Left ventricle myocardium inferior (tissue), 1 donor: ENCODE data around the gene PADI6. TPM values are rescaled to one million over a fixed set of nuclear protein-coding genes. Genes with fewer than 3 reads are reported as not detected.

Experiments used
- DNase-seq: peaks from one replicate; pipeline ENCODE4 v3.0.0-alpha.2; 2020
- H3K27ac ChIP-seq: fragments of 200-600 bp; replicated peaks from 2 replicates; pipeline ENCODE4 v1.8.0; 2021
- H3K27me3 ChIP-seq: fragments of 200-600 bp; 2 replicates; pipeline ENCODE4 v1.8.0; 2021; ENCODE audit warnings: low read depth
- H3K36me3 ChIP-seq: fragments of 200-600 bp; 2 replicates; pipeline ENCODE4 v1.8.0; 2021
- H3K4me1 ChIP-seq: fragments of 200-600 bp; 2 replicates; pipeline ENCODE4 v1.8.0; 2021
- H3K4me3 ChIP-seq: fragments of 200-600 bp; 2 replicates; pipeline ENCODE4 v1.8.0; 2021; ENCODE audit warnings: mild to moderate bottlenecking, moderate library complexity
- H3K9me3 ChIP-seq: fragments of 200-600 bp; replicated peaks from 2 replicates; pipeline ENCODE4 v1.8.0; 2021
- CTCF ChIP-seq: fragments of 200-600 bp; IDR thresholded peaks from 2 replicates; pipeline ENCODE4 v1.8.0; 2021; ENCODE audit warnings: antibody characterized with exemption, mild to moderate bottlenecking, borderline replicate concordance
- intact Hi-C: fragments of 100-400 bp; cut with micrococcal nuclease; formaldehyde crosslinking; loops from one replicate; pipeline ENCODE4 v1.11.0; 2022
- total RNA-seq: library from RNA; stranded (reverse); fragmentation: NEBNext Ultra II Directional; extraction: Animal tissue kit (Norgen Biotek cat#: 25700); gene quantifications from one replicate; pipeline ENCODE4 v1.2.1, GENCODE V29; 2021
- donor health status: DM: no; HTN: yes; CAD: no; lungs with severe emphysema.

The PADI6 gene
- total RNA-seq, 1 donor from 2014 or later = not detected

GRCh38 chr1:17416389-17416788 is 44.4 kb downstream of the PADI6 start:
- TF ChIP-seq CTCF = no peak
- Histone ChIP-seq H3K27ac (no peak overlapping the region), H3K36me3 (peaks cover 92% of the 10 kb centered on the region), H3K9me3 (no peaks in the 10 kb centered on the region), H3K4me1 (peaks cover 21% of the 10 kb centered on the region), H3K4me3 (no peak overlapping the region), H3K27me3 (no peaks in the 10 kb centered on the region)
- no peak for DNase-seq
- intact Hi-C loops = no loop called here

- peak overlapping the region; percentile 42 for H3K4me3 ChIP-seq
- H3K27me3 ChIP-seq = no peaks in the 10 kb centered on the region
- intact Hi-C loops = no loop called here
- peak; percentile 100 for TF ChIP-seq CTCF
- peak; percentile 74 for DNase-seq
- peaks cover 80% of the 10 kb centered on the region for H3K36me3 ChIP-seq
- peak overlapping the region; percentile 72 for H3K27ac ChIP-seq
- H3K4me1 ChIP-seq = peaks cover 29% of the 10 kb centered on the region
- H3K9me3 ChIP-seq = no peaks in the 10 kb centered on the region
These were observed 47.8 kb downstream of the PADI6 start for GRCh38 chr1:17419626-17420328.

GRCh38 chr1:17420391-17420918 is 48.5 kb downstream of the PADI6 start:
- no peaks in the 10 kb centered on the region for H3K9me3 ChIP-seq
- H3K36me3 ChIP-seq = peaks cover 80% of the 10 kb centered on the region
- no peak overlapping the region for H3K4me3 ChIP-seq
- intact Hi-C loops = no loop called here
- peaks cover 31% of the 10 kb centered on the region for H3K4me1 ChIP-seq
- TF ChIP-seq CTCF = no peak
- no peak overlapping the region for H3K27ac ChIP-seq
- DNase-seq = no peak
- no peaks in the 10 kb centered on the region for H3K27me3 ChIP-seq

- no peak for TF ChIP-seq CTCF
- Histone ChIP-seq H3K9me3 (no peaks in the 10 kb centered on the region), H3K4me1 (peaks cover 31% of the 10 kb centered on the region), H3K4me3 (no peak overlapping the region), H3K27me3 (no peaks in the 10 kb centered on the region), H3K27ac (no peak overlapping the region), H3K36me3 (peaks cover 81% of the 10 kb centered on the region)
- intact Hi-C loops = no loop called here
- DNase-seq = no peak
These were observed 50.5 kb downstream of the PADI6 start for GRCh38 chr1:17422461-17422860.

- H3K27ac ChIP-seq = peak overlapping the region; percentile 74
These were observed 51.8 kb downstream of the PADI6 start for GRCh38 chr1:17423781-17424245.

More at GRCh38 chr1:17423781-17424245, 51.8 kb downstream of the PADI6 start:
- Histone ChIP-seq H3K36me3 (peaks cover 82% of the 10 kb centered on the region), H3K4me1 (peaks cover 31% of the 10 kb centered on the region), H3K4me3 (peak overlapping the region; percentile 7), H3K9me3 (no peaks in the 10 kb centered on the region), H3K27me3 (no peaks in the 10 kb centered on the region)
- DNase-seq = peak; percentile 43
- TF ChIP-seq CTCF = no peak
- intact Hi-C loops = no loop called here
